HG02623 (cell line): ENCODE results near the gene TBC1D13.
"Not testable (repeated sequence)": the region's sequence is repeated elsewhere in the genome, so short reads cannot be mapped to it uniquely, and the experiment has no call there.

Source experiments
- ATAC-seq: cut with Tn5 transposase; IDR thresholded peaks from one replicate; pipeline ENCODE4 v1.9.1; 2021; ENCODE audit warnings: moderate library complexity; ENCODE audit not compliant: unreplicated experiment

TBC1D13 gene

GRCh38 chr9:128782669-128783068, 4.4 kb upstream of the TBC1D13 start:
- no peak for ATAC-seq

- no peak for ATAC-seq
Measured at GRCh38 chr9:128785427-128785826, 1.6 kb upstream of the TBC1D13 start.

DNA sequence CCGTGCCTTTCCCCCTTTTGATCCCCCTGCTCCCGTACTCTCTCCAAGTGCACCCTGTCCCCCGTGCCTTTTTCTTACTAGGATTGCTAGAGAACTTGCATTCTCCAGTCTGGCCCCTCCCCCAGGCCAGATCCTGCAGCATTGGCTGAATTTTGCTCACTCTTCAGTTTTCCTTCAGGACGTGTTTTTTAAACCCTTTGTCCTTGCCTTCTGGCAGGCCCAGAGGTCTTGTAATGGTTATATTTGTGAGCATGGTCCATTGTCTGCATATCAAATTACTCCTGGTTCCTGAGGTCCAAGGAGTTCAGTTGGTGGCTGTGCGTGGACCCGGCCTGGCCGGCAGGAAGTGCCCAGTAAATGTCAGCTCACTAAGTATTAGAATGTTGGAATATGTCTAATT, 606 bp downstream of the TBC1D13 start:
- no peak for ATAC-seq

DNA sequence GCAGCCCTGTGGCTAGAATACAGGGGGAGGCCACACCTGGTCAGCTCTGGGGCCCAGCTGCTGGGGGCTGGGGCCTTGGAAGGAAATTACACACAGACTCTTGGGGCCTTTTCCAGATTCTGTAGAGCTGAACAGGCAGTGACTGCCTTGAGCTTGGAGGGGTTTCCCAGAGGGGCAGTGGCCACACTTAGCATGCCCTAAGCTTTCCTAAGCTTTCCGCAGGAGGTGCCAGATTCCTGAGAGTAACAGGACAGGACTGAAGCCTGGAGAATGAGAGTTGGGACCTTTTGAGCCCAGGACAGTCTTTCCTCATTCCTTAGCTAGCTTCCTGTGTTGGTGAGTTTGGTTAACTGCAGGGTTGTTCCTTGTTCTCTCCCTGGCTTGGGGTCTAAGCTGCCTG, 1.4 kb downstream of the TBC1D13 start:
- no peak for ATAC-seq

DNA sequence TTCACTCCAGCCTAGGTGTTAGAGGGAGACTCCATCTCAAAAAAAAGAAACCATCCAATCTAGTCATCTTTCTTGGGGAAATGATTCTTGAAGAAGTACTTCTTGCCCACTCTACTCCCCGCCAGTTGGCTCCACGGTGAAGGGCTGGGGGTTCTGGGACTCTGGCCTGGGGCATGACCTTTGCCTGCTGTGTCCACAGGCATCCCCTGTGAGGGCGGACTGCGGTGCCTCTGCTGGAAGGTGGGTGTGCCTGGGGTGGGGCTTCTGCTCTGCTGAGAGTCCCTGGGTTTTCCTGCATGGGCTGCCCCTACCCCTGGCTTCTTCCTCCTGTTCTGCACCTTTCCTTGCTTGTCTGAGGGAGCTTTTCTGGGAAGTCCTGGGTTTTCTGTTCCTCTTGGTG, 3.5 kb downstream of the TBC1D13 start:
- no peak for ATAC-seq

DNA sequence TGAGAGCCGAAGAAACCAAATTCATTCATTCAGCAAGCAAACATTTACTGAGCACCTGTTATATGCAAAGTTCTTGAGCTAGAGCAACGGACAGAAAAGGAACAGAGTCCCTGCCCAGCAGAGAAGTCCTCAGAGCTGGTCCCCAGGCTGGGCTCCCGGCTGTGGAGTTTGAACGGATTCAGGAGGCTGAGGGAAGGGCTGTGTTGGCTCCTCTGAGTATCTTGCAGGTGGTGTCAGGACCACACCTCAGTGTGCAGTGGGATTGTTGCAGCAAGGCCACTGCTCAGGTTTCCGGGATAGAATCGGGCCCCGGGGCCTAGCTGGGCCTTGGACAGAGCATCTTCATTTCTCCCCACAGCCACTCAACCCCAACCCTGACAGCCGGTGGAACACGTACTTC, 5.1 kb downstream of the TBC1D13 start:
- no peak for ATAC-seq

- ATAC-seq, result no peak
Measured at GRCh38 chr9:128792978-128793686, 6.1 kb downstream of the TBC1D13 start.

DNA sequence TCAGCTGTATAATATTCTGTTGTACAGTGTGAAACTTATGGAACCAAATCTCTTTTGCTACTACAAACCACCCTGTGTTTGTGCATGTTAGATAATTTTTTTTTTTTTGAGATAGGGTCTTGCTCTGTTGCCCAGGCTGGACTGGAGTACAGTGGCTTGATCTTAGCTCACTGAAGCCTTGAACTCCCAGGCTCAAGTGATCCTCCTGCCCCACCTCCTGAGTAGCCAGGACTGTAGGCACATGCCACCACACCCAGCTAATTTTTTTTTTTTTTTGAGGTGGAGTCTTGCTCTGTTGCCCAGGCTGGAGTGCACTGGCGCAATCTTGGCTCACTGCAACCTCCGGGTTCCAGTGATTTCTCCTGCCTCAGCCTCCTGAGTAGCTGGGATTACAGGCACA, 7.9 kb downstream of the TBC1D13 start:
- ATAC-seq, result not testable (repeated sequence)

DNA sequence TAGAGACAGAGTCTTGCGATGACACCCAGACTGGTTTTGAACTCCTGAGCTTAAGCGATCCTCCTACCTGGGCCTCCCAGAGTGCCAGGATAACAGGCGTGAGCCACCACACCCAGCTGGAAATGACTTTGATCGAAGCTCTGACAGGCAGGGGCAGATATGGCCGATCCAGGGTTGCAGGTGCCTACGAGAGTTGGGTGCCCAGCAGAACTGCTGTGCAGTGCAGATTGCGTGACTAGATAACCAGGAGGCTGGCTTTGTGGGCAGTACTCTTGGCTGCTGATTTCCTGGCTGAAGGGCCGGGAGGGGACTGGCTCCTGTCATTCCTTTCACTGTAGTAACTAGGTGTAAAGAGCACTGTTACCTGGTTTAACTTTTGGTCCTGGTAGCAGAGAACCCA, 11.8 kb downstream of the TBC1D13 start:
- ATAC-seq, result no peak

DNA sequence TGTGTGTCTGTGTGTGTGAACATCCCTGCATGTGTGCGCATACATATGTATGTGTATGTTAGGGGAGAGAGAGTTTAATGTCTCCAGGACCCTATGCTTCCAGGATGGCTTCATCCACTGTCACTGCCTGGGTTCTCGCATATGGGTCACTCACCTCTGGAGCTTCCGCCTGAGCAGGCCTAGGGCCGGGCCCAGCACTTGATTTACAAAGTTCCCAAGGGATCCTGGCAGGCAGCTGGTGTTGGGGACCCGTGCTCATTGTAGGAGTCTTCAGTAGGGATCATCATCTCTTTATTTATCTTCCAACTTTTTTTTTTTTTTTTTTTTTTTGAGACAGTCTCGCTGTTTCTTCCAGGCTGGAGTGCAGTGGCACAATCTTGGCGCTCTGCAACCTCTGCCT, 13.0 kb downstream of the TBC1D13 start:
- ATAC-seq, result no peak

DNA sequence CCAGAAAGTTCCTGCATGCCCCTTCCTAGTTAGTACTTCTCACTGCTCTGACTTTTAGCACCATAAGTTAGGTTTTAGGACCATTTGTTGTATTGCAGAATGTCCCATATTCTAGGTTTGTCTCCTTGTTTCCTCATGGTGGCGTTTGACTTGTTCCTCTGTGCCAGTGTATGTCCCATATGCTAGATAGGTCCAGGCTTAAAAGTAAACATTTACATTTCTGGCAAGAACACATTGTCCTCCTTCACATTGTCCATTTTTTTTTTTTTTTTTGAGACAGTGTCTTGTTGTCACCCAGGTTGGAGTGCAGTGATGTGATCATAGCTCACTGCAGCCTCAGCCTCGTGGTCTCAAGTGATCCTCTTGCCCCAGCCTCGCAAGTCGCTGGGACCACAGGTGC, 15.4 kb downstream of the TBC1D13 start:
- no peak for ATAC-seq

DNA sequence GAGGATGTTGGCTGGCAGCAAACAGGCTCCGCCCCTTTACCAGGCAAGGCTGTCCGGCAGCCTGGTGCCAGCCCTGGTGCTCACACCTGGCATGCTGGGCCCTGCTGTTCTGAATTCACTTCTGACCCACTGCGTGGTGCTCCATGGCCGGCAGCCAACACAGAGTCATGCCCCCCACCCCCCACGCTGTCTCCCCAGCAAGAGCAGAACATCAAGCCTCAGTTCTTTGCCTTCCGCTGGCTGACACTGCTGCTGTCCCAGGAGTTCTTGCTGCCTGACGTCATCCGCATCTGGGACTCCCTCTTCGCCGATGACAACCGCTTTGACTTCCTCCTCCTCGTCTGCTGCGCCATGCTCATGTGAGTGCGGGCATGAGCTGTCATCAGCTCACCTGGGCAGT, 18.6 kb downstream of the TBC1D13 start:
- no peak for ATAC-seq

GRCh38 chr9:128807827-128808226, 20.8 kb downstream of the TBC1D13 start:
- no peak for ATAC-seq

DNA sequence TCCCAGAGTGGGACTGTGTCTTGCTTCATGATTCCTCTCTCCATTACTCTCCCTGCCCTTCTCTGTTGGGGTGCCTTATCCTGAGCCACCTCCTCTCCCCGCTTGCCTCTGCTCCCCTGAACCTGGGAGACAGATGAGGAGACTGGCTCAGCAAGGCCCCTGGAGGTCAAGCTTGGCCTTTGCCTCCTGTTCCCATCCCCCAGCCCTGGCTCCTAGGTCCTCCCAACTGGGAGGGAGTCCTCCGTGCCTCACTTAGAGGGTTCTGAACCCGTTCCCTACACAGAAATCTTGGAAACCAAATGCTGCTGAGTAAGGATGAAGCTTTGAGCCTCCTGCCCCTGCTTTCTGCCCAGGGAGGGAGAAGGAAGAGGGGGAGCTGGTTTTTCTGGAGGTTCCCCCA, 21.5 kb downstream of the TBC1D13 start:
- no peak for ATAC-seq

GRCh38 chr9:128809036-128809599, 22.1 kb downstream of the TBC1D13 start:
- no peak for ATAC-seq

DNA sequence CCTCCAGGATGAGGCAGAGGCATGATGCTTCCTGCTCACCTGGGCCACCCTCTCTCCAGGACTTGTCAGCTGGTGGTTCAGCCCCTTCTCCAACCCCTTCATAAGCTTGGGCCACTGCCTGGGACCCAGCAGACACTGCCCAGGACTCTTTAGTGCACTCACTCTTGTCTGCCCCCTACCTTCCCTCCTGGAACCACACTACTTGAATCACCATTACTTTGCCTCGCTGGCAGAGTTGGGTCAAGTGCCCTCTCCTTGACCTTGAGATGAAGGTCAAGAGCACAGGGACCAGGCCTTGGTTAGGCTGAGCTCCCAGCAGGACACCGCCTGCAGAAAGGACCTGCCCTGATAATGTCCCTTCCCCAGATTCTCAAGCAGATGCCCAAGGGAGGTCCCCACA, 22.8 kb downstream of the TBC1D13 start:
- no peak for ATAC-seq

DNA sequence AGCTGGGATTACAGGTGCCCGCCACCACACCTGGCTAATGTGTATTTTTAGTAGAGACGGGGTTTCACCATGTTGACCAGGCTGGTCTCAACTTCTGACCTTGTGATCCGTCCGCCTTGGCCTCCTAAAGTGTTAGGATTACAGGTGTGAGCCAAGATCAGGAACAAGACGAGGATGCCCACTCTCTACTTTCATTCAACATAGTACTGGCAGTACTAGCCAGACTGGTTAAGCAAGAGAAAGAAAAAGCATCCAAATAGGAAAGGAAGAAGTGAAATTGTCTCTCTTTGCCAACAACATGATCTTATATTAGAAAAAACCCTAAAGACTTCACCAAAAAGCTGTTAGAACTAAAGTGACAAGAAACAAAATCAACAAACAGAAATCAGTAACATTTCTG, 23.8 kb downstream of the TBC1D13 start:
- no peak for ATAC-seq

DNA sequence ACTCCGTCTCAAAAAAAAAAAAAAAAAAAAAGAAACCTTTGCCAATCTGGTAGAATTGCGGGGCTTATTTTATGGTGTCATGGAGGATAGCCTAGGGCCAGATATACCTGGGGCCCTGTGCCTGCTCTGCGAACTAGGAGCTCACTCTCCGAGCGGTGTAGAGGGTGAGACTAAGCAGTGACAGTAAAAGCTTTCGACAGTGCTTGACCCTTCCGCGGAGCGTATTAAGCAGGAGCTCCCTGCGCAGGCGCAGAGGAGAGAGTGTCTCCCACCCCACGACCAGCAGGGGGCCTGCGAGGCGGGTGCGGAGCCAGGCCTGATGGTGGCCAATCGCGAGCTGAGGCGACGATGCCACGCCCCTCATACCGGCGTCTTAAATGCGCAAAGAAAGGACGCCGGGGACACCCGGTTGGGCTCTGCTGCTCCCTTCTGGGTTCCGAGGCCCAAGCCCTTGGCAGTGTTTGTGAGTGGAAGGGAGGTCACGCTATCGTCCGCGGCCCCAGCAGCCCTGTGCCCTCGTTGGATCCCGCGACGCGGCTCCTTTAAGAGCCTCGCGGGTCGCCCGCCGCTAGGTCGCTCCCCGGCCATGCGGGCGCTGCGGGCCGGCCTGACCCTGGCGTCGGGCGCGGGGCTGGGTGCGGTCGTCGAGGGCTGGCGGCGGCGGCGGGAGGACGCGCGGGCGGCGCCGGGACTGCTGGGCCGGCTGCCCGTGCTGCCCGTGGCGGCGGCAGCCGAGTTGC, 31.2 kb downstream of the TBC1D13 start, which contains the start of gene ENDOG:
Gene ENDOG (plus strand): TSS at position 402 of the 740 bp plus-strand sequence. CDS start 185 bp downstream, at position 587.
- ATAC-seq, result peak; percentile 84

DNA sequence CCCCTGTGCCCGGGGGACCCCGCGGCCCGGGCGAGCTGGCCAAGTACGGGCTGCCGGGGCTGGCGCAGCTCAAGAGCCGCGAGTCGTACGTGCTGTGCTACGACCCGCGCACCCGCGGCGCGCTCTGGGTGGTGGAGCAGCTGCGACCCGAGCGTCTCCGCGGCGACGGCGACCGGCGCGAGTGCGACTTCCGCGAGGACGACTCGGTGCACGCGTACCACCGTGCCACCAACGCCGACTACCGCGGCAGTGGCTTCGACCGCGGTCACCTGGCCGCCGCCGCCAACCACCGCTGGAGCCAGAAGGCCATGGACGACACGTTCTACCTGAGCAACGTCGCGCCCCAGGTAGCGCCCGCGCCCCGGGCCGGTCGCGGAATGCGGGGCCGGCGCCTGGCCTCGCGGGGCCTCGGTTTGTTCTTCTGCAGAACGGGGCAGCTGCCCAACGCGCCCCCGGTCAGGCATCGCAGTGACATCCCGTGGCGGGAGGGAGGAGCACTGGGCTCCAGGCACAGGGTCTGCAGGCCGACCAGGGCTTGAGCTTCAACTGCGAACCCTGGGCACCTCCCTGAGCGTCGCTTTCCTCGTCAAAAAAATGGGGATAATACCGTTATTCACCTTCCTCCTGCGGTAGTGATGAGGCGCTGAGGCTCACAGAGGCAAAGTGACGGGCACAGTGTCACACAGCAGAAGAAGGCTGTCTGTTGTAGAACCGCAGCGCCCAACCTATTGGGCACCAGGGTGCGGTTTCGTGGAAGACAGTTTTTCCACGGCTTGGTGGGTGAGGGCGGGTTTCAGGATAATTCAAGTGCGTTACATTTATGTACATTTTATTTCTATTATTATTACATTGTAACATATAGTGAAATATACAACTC, 32.0 kb downstream of the TBC1D13 start:
- peak; percentile 22 for ATAC-seq

DNA sequence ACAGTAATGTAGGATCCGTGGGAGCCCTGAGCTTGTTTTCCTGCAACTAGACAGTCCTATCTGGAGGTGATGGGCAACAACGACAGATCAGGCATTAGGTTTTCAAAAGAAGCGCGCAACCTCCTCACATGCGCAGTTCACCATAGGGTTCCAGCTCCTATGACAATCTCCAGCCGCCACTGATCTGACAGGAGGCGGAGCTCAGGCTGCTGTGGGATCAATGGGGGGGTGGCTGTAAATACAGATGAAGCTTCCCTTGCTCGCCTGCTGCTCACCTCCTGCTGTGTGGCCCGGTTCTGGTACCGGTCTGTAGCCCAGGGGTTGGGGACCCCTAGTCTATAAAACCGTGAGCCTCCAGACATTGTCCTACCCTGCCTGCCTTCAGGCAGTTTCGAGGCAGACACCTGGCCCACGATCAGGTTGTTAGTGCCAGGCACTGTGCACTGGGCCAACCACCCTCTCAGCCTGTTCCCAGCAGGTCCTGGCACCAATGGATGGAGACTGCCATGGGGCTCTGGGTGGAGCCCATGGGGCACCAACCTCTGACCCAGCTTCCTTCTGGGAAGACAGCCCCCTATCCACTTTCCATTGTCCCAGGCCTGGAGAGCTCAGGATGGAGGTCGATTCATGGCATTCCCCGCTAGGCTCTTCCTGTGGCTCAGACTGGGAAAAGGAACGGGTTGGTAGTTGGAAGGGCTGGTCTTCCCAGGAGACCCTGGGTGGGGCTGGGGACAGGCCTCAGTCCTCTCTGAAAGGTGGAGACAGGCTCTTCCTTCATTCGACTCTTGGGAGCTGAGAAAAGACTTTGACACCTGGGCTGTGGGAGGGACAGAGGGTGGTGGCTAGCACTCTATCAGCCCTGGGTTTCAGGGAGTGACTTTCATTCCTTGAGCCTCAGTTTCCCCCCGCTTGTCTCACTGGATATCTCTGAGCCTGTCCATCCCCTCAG, 32.9 kb downstream of the TBC1D13 start:
- no peak for ATAC-seq
